Myocyte (in vitro differentiated cells): ENCODE results near the gene SYTL5. TPM values are rescaled to one million over a fixed set of nuclear protein-coding genes. Genes with fewer than 3 reads are reported as not detected.

Source experiments
- DNase-seq: peaks from one replicate; pipeline ENCODE4 v3.0.0-alpha.2; 2012; ENCODE audit warnings: low read depth
- total RNA-seq: library from RNA; depleted of rRNA; stranded (reverse); fragments of >200 nt; gene quantifications from 2 replicates; pipeline ENCODE4 v1.2.3, GENCODE V29; 2014

The SYTL5 gene
- total RNA-seq, 1 donor from 2014 or later, result 0.16 TPM

DNA sequence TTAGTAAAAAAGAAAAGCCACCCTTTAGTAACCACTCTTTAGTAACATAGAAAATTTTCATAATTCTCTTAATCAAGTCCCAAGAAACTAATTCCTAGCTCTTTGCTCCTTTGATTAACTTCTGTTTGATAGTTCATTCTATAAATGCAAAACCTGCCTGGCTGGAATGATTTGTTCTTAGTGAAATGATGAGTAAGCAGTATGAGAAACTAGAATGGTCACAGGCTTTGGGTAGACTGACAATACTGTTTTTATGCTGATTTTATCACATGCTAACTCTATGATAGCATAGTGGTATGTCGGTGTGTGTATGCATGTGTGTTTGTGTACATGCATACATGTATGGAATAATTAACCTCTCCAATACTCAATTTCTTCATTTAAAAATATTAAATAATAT is 81.2 kb downstream of the SYTL5 start:
- no peak for DNase-seq

DNA sequence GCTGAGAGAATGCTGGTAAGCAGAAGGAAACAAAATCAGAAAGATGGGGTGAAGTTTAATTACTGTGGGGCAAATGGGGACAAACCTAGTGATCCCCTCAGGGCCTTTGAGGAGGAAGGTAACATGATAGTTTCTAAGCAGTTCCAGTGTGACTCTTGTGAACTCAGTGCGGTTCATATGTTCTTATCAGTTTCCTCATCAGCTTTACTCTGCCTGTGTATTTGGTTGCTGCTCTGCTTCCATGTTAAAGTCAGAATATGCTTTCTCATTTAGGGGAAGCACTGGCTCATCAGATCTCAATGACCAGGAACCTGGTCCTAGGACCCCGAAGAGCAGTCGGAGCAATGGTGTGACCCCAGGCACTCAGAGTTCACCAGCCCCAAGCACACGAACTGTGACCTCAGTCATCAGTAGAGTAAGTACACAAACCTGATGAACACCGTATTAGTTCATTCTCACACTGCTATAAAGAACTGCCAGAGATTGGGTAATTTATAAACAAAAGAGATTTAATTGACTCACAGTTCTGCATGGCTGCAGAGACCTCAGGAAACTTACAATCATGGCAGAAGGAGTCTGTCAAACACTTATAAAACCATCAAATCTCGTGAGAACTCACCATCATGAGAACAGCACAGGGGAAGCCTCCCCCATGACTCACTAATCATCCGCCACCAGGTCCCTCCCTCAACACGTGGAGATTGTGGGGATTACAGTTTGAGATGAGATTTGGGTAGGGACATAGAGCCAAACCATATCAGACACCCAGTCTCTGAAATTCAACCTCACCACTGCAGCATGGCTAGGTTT is 83.0 kb downstream of the SYTL5 start:
- no peak for DNase-seq

DNA sequence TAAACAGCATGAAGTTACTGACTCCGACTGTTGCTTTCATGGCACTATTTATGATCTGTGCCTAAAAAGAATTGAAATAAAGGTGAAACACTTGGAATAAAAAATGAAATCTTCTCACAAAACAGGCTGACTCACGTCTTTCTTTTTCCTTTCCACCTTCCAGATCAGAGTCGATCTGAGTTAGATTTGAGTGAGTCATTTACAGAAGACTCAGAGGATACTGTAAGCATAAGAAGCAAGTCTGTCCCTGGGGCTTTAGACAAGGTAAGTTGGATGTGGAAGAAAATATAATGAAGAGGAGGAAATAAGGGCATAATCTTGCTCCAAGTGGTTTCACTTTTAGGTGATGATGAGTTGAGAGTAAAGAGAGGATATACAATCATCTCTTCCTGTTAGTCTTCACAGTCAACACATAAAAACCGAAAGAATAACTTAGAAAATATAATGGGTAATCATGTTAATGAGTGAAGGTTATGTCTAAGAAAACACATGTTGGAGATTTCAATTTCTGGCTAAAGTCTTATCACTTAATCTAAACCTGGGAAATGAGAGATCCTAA is 89.7 kb downstream of the SYTL5 start:
- DNase-seq, result peak; percentile 10

DNA sequence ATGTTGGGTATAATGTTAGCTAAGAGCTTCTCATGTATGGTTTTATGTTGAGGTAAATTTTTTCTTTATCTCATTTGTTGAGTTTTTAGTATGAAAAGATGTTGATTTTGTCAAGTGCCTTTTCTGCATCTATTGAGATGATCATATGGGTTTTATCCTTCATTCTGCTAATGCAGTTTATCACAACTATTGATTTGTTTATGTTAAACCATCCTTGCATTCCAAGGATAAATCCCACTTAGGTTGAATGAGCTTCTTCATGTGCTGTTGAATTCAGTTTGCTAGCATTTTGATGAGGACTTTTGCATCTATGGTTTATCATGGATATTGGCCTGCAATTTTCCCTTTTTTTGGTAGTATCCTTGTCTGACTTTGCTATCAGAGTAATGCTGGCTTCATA is 93.3 kb downstream of the SYTL5 start:
- no peak for DNase-seq

DNA sequence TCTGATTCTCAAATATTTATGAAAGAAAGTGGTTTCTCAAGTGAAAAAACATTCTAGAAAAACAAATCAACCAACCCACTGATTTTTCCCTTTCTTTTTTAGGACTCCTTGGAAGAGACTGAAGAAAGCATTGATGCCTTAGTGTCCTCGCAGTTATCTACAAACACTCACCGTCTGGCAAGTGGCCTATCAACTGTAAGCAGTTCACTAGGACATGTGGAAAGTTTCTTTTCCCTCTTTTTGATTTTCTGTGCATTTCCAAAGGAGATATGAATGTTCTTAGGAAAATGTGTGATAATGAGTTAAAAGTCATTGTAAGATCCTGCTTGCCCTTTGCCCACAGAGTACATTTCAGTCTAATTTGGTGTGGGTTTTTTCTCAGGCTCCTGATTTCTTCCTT is 95.9 kb downstream of the SYTL5 start:
- DNase-seq, result no peak

DNA sequence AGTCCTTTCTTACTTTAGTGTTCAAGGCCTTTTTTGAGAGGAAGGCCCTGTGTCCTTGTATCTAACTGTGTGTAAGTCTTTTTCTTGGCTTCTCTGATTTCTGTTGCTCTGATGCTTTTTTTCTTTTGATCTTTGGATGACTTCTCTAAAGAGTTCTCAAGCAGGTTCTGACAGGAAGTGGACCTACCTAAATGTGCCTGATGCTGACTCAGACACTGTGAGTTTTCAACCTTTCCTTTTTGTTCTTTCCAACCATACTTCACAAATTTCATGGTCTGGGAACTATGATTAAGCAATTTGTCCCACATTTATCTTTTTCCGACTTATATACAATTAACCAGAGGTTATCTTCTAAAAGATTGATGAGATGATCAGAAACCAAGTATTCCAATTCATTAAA is 96.5 kb downstream of the SYTL5 start:
- DNase-seq, result no peak

DNA sequence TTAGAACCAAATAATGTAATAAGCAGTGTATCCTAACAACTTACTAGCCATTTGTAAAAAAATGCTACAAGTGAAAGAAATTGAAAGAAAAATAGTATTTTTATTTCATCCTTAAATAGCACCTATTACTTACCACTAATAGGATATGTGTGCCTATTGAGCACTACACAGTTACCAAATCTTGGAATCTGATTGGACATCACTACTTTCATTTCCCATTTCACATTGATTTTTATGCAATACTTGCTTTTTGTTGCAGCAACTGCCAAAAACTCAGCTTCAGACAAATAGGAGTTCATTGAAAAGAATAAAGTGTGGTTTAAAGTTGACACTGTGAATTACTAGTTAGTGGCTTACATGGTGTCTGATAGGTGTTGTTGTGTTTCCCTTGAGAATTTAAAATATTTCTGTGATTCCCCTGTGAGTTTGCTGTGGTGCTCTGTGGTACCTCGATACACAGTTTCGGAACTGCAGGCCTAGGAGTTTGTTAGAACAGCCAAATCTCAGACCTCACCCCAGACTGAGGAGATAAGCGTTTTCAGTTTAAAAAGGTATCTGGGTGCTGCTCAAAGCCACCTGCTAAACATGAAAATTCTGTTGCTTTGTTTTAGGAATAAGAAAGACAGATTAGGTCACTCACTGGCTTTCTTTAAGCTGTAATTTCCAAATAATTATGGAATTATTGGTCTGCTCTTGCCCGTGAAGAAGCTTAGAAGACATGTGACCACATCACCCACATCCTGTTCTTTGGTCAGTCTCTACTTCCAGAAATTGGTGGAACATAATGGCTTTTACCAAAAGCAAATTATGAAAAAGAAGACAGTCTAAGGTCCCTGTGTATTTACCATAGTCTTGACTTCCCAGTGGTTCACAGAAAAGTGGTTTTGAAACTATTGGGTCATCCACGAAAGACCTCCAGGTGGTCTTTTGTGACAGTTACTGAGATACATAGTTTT is 97.8 kb downstream of the SYTL5 start:
- DNase-seq, result no peak

DNA sequence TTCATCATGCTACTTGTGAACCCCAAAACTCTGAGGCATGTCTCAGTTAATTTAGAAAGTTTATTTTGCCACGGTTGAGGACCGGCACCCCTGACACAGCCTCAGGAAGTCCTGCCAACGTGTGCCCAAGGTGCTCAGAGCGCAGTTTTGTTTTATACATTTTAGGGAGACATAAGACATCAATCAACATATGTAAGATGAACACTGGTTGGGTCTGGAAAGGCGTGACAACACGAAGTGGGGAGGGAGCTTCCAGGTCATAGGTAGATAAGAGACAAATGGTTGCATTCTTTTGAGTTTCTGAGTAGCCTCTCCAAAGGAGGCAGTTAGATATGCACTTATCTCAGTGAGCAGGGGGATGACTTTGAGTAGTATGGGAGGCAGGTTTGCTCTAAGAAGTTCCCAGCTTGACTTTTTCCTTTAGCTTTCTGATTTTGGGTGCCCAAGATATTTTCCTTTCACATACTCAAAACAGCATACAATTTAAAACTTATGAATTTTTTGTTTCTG is 98.9 kb downstream of the SYTL5 start:
- DNase-seq, result no peak

GRCh38 chrX:38106991-38107655 is 100.8 kb downstream of the SYTL5 start:
- no peak for DNase-seq

- no peak for DNase-seq
Observed at GRCh38 chrX:38108364-38108763, 102.0 kb downstream of the SYTL5 start.

- no peak for DNase-seq
Observed at GRCh38 chrX:38109042-38109898, 102.9 kb downstream of the SYTL5 start.

DNA sequence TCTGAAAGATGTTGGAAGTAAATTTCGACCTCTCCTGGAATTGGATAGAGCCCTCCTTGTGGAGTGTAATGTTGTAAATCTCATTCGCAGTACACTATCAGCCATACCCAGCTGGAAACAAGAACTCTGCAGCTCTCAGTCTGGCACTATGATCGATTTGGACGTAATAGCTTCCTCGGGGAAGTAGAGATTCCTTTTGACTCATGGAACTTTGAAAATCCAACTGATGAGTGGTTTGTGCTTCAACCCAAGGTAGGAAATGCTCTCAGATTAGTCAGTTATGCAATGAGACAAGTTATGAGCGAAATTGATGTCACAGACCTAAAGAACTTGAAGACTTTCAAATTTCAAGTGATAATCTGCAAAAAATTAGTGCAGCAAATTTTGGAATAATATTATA is 103.9 kb downstream of the SYTL5 start:
- DNase-seq, result no peak

- DNase-seq, result no peak
Observed at GRCh38 chrX:38111196-38111595, 104.8 kb downstream of the SYTL5 start.

DNA sequence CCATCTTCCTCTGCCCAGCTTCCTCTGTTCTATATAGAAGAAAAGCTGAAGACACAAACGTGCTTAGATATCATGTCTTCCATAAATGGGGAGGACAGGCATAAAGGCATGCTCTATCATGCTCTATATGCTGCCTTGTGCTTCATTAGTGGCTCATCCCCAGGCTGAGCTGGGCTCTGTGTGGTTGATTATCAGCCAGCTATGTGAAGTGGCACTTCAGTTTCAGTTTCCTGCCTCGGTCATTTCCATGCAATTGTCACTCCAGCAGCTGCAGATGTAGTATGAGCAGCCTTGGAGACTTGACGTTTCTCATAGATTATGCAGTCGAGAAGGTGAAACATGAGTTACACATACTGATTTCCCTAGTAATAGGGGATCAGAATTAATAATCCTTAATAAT is 106.2 kb downstream of the SYTL5 start:
- no peak for DNase-seq

- DNase-seq, result no peak
Observed at GRCh38 chrX:38116706-38117105, 110.4 kb downstream of the SYTL5 start.

DNA sequence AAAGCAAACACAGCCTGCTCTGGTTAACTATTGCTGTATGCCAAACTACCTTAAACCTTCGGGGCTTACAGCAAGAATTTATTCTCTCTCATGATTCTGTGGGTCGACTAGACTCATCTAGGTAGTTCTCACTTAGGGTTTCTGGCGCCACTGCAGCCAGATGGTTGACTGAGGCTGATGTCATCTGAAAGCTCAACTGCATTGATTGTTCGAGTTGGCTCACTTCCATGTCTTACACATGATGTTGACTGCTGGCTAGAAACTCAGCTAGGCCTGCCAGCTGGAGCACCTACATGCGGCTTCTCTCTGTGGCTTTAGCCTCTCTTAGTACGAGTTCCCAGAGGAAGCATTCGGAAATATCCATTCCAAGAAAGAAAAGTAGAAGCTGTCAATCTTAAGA is 111.1 kb downstream of the SYTL5 start:
- DNase-seq, result no peak

DNA sequence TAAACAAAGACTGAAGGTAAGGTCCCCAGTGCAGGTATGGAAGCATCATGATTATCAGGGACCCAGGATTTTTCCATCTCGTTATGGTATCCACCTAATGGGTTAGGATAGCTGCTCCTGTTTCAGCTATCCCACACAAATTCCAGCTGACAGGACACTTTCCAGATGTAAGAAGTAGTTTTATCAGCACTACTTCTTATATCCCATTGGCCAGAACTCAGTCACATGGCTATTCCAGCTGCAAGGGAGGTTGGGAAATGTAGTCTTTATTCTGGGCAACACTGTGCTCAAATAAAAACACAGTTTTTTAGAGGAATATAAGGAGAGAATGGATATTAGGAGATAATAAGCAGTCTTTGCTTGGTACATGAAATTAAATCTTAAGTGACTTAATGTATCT is 117.6 kb downstream of the SYTL5 start:
- no peak for DNase-seq

DNA sequence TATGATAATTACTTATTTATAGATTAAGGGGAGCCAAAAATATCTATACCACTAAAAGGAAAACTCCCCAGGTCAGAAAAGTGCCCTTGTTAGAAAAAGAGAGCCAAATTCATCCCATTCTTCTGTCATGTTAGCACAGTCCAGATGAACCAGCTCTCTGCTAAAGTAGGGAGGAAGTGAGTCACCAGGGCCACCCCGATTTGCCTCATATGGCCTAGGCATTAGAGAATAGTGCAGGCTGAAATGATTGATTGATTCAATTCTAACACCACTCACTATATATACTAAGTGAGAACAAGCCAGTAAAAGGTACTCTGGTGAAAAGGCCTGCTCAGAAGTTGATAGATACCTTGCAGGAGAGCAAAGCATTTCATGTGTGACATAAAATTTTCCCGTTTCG is 119.8 kb downstream of the SYTL5 start:
- no peak for DNase-seq

DNA sequence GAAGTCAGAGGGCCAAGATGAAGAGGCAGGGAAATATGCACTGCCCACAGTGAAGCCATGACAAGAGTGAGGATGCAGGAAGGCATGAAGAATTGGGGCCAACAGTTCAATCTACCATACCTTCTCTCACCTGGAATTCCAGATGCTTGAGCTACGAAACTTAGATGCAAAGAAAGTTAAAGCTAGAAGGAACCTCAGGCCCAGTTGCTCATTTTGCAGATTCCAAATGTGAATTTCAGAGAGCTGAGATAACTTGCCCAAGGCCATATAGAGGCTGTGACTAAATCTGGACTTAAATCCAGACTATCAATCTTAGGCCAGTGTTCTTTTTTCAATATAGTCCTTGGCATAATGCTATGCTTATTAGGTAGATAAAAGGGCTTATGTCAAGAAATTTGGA is 121.6 kb downstream of the SYTL5 start:
- no peak for DNase-seq

- no peak for DNase-seq
Observed at GRCh38 chrX:38129366-38129765, 123.0 kb downstream of the SYTL5 start.
